Subcutaneous adipose tissue (tissue), 4 donors: ENCODE measurements around the gene NR6A1. TPM values are rescaled to one million over a fixed set of nuclear protein-coding genes. Genes with fewer than 3 reads are reported as not detected.

ENCODE experiments used
- total RNA-seq, 4 donors: library from RNA; depleted of rRNA; stranded (reverse); fragments of >200 nt; gene quantifications; one replicate each; pipeline ENCODE4 v1.1.0, GENCODE V29; 2016
- TF ChIP-seq, protein P1 (sequence below): fragments of 450-650 bp; IDR thresholded peaks from one replicate; pipeline ENCODE4 v1.5.1; 2016; ENCODE audit warnings: low read depth, mild to moderate bottlenecking, control low read depth, antibody characterized with exemption, moderate library complexity

NR6A1 gene
- total RNA-seq, 4 donors from 2014 or later, result 0.65 to 4.4 (median 1.6) TPM

DNA sequence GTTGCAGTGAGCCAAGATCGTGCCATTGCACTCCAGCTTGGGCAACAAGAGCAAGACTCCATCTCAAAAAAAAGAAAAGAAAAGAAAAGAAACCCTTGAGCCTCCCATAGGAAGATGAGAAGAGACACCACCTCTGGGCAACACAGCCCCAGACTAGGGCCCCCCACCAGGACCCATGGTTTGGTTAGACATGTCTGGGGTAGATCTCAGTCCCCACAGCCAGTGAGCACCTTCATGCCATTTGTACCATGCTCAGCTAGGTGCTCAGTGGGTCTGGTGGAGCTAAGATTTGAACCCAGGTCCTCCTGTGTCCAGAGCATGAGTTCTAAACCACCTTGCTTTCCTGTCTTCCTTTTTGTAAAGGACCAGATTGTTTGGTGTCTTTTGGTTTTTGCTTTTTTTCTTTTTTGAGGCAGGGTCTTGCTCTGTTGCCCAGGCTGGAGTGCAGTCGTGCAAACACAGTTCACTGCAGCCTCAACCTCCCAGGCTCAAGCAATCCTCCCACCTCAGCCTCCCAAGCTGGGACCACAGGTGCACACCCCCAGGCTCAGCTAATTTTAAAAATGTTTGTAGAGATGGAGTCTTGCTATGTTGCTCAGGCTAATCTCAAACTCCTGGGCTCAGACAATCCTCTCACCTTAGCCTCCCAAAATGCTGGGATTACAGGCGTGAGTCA lies 17.6 kb upstream of the NR6A1 start:
- TF ChIP-seq, protein P1, sequence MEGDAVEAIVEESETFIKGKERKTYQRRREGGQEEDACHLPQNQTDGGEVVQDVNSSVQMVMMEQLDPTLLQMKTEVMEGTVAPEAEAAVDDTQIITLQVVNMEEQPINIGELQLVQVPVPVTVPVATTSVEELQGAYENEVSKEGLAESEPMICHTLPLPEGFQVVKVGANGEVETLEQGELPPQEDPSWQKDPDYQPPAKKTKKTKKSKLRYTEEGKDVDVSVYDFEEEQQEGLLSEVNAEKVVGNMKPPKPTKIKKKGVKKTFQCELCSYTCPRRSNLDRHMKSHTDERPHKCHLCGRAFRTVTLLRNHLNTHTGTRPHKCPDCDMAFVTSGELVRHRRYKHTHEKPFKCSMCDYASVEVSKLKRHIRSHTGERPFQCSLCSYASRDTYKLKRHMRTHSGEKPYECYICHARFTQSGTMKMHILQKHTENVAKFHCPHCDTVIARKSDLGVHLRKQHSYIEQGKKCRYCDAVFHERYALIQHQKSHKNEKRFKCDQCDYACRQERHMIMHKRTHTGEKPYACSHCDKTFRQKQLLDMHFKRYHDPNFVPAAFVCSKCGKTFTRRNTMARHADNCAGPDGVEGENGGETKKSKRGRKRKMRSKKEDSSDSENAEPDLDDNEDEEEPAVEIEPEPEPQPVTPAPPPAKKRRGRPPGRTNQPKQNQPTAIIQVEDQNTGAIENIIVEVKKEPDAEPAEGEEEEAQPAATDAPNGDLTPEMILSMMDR, result no peak

DNA sequence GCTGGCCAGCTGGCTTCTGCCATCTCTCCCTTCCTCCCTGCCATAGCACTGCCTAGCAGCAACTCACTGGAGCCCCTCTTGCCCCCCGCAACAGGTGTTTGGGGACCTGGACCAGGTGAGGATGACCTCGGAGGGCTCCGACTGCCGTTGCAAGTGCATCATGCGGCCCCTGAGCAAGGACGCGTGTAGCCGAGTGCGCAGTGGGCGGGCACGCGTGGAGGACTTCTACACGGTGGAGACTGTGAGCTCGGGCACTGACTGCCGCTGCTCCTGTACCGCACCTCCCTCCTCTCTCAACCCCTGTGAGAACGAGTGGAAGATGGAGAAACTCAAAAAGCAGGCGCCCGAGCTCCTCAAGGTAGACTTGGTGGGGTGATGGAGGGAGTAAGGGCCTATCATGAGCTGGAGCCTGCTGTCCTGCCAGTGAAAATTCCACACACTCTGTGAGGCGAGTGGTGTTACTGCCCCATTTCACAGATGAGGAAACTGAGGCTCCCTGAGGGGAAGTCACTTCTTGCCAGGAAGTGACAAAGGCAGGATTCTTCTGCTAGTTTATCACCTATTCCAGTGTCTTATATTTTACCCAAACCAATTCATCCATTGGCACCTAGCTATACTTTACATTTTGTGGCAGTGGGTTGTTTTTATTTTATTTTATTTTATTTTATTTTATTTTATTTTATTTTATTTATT lies 15.9 kb upstream of the NR6A1 start:
- TF ChIP-seq, protein P1, result no peak

DNA sequence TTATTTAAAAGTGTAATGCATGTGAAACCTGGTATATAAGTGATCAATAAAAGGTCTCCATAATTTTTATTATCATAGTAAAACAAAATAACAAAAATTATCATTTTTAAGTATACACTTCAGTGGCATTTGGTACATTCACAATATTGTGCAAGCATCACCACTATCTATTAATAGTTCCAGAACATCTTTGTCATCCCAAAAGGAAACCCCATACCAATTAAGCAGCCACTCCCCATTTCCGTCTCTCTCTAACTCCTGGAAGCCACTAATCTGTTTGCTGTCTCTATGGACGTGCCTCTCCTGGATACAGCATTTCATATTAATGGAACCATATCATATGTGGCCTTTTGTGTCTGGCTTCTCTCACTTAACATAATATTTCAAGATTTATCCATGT lies 13.4 kb upstream of the NR6A1 start:
- TF ChIP-seq, protein P1, result no peak

DNA sequence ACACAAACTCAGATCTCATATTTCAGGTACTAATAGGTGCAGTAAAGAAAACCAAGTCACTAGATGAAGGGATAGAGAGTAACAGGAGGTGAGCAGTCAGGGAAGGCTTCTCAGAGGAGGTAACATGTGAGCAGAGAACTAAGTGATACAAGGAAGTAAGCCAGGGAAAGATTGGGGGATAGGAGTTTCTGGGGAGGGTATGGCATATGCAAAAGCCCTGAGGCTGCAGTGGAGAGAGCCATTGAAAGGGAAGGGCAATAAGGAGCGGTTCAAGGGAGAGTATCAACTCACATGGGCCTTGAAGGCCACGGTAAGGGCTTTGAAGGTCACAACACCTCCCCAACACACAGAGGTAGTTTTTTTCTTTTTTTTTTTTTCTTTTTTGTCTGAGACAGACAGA lies 12.7 kb upstream of the NR6A1 start:
- TF ChIP-seq, protein P1, result no peak

DNA sequence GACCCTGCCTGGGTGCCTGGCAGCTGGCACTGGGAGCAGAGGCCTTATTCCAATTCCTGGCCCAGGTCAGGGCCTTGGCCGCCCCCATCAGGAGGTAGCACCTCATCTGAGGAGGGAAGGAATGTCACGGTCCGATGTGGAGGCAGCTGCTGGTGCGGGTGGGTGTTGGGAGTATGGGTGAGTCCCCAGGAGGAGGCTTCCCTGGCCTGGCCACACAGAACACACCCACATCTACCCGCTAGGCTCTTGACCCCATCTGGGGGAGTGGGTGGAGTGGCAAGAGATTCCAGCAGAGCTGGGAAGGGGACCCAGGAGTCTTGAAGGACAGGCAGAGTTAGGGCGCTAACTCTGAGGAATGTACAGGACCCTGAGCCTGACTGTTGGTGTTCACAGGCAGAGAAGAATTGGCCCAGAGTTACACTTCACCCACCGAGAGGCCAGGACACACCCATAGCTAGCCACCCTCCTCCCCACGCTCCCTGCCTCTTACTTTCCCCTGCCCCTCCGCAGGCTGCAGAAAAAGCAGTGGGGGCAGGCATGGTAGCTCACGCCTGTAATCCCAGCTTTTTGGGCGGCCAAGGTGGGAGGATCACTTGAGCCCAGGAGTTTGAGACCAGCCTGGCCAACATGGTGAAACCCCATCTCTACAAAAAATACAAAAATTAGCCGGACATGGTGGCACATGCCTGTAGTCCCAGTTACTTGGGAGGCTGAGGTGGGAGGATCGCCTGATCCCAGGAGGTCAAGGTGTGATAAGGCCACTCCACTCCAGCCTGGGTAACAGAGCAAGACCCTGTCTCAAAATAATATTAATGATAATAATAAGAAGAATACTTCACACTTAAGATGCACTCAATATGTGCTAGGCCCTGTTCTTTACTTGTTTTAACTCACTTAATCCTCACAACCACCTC lies 11.8 kb upstream of the NR6A1 start:
- TF ChIP-seq, protein P1, result no peak

DNA sequence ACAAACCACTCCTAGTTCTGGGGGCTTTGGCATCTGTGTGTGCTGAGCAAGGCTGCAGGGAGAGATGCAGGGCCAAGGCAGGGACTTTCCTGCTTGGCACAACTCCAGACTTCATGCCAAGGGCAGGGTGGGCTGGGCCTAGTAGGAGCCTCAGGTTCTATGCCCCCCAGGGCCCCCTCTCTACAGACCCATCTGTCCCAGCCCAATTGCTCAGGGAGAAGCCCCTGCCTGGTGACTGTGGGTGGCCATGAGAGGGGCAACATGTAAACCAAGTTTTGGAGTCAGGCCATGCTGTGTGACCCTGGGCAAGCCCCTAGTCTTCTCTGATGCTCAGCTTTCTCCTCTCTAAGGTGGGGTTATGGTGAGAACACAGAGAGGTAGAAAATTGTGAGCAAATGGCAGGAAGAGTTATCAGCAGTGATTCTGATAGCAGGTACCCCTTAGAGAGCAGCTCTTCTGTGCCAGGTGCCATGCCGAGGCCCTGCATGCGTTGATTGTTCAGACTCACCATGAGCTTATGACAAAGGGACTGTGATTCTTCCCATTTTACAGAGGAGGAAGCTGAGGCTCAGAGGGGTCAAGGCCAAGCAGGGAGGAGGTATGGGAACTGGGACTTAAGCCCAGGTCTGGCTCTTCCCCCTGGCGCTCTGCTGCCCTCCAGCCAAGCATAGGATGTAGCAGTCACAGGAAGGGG lies 11.0 kb upstream of the NR6A1 start:
- TF ChIP-seq, protein P1, result no peak
